ENCODE results near the gene SULT2A1.
"Not testable (repeated sequence)": the region's sequence is repeated elsewhere in the genome, so short reads cannot be mapped to it uniquely, and the experiment has no call there.

SULT2A1 gene

GRCh38 chr19:47859838-47860237, 26.3 kb downstream of the SULT2A1 start:
- not testable (repeated sequence) for DNase-seq

GRCh38 chr19:47858646-47859285, 27.3 kb downstream of the SULT2A1 start, which contains the start of gene TPRX2:
Gene TPRX2 (plus strand): TSS chr19:47859235. CDS start chr19:47859247, 12 bp downstream.
- DNase-seq = not testable (repeated sequence)

GRCh38 chr19:47858231-47858630, 27.9 kb downstream of the SULT2A1 start:
- DNase-seq = not testable (repeated sequence)

- no peak for DNase-seq
Observed at GRCh38 chr19:47854459-47854858, 31.7 kb downstream of the SULT2A1 start.

- DNase-seq = no peak
Observed at GRCh38 chr19:47853003-47853402, 33.1 kb downstream of the SULT2A1 start.

GRCh38 chr19:47848823-47849473, 37.2 kb downstream of the SULT2A1 start:
- DNase-seq = peak in 1 of 2 donors; percentile 7

GRCh38 chr19:47848425-47848822, 37.7 kb downstream of the SULT2A1 start:
- no peak for DNase-seq

GRCh38 chr19:47842941-47843340, 43.2 kb downstream of the SULT2A1 start:
- DNase-seq = no peak

- DNase-seq = no peak
Observed at GRCh38 chr19:47839913-47840312, 46.2 kb downstream of the SULT2A1 start.

- no peak for DNase-seq
Observed at GRCh38 chr19:47839411-47839810, 46.7 kb downstream of the SULT2A1 start.

GRCh38 chr19:47836038-47836437, 50.1 kb downstream of the SULT2A1 start:
- DNase-seq = no peak

- DNase-seq = no peak
Observed at GRCh38 chr19:47832723-47833122, 53.4 kb downstream of the SULT2A1 start.

GRCh38 chr19:47826800-47827199, 59.3 kb downstream of the SULT2A1 start:
- DNase-seq = no peak

GRCh38 chr19:47824396-47824795, 61.7 kb downstream of the SULT2A1 start:
- no peak for DNase-seq

- no peak for DNase-seq
Observed at GRCh38 chr19:47821460-47822020, 64.6 kb downstream of the SULT2A1 start, which contains the start of gene CRX. Gene CRX (plus strand): TSS chr19:47821937. CDS start chr19:47834444, 12,507 bp downstream.

All from CD4-positive, alpha-beta T cell treated with Interleukin-4 for 1 hour (primary cell).